ENCODE data around the gene HYDIN. TPM values are rescaled to one million over a fixed set of nuclear protein-coding genes. Genes with fewer than 3 reads are reported as not detected.

Gene HYDIN
- total and polyA plus RNA-seq, 4 donors, result 0.14 to 3.0 (median 0.60) TPM

DNA sequence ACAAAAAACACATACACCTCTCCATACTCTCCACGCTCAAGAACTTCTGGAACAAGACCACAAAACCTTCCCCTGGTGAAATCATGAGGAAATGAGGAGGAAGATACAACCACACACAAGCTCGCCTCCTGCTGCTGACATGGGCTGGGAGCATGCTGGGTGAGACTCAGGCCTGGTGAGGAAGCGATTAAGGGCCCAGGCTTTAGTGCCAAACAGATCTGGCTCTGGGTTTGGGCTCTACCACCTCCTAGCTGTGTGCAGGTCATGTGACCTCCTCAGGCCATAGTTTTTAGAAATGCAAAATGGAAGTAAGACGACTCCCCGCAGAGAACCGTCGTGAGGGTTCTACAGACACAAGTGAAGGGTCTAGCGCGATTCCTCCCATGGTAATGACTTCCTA lies 470.9 kb downstream of the HYDIN start (continued):
- TF ChIP-seq, protein P1, sequence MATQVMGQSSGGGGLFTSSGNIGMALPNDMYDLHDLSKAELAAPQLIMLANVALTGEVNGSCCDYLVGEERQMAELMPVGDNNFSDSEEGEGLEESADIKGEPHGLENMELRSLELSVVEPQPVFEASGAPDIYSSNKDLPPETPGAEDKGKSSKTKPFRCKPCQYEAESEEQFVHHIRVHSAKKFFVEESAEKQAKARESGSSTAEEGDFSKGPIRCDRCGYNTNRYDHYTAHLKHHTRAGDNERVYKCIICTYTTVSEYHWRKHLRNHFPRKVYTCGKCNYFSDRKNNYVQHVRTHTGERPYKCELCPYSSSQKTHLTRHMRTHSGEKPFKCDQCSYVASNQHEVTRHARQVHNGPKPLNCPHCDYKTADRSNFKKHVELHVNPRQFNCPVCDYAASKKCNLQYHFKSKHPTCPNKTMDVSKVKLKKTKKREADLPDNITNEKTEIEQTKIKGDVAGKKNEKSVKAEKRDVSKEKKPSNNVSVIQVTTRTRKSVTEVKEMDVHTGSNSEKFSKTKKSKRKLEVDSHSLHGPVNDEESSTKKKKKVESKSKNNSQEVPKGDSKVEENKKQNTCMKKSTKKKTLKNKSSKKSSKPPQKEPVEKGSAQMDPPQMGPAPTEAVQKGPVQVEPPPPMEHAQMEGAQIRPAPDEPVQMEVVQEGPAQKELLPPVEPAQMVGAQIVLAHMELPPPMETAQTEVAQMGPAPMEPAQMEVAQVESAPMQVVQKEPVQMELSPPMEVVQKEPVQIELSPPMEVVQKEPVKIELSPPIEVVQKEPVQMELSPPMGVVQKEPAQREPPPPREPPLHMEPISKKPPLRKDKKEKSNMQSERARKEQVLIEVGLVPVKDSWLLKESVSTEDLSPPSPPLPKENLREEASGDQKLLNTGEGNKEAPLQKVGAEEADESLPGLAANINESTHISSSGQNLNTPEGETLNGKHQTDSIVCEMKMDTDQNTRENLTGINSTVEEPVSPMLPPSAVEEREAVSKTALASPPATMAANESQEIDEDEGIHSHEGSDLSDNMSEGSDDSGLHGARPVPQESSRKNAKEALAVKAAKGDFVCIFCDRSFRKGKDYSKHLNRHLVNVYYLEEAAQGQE (IDR thresholded peaks at IDR 0.05), result no peak

GRCh38 chr16:70758786-70759185 lies 471.7 kb downstream of the HYDIN start:
- H3K27ac ChIP-seq (ENCODE audit: low read depth in 1 of 2, low read length in 2 of 2), result no peak overlapping the region
- H3K27me3 ChIP-seq (ENCODE audit: control insufficient read depth in 4 of 4, insufficient read depth in 4 of 4, low read length in 3 of 4), result no peaks in the 10 kb centered on the region
- DNase-seq (ENCODE audit: low spot score), result no peak
- peaks cover 2 to 15% (median 5%) of the 10 kb centered on the region in 4 donors for H3K36me3 ChIP-seq (ENCODE audit: control insufficient read depth in 4 of 4, insufficient read depth in 3 of 4, low read depth in 1 of 4, low read length in 3 of 4)
- H3K9me3 ChIP-seq (ENCODE audit: control insufficient read depth in 4 of 4, low read length in 3 of 4), result no peaks in the 10 kb centered on the region
- H3K4me1 ChIP-seq (ENCODE audit: control insufficient read depth in 4 of 4, insufficient read depth in 4 of 4, low read length in 3 of 4), result peaks cover 0 to 14% (median 10%) of the 10 kb centered on the region in 4 donors
- no peak overlapping the region for H3K9ac ChIP-seq (ENCODE audit: low read depth in 1 of 2, low read length in 2 of 2)
- H3K4me3 ChIP-seq (ENCODE audit: low read depth in 1 of 3, low read length in 3 of 3), result no peak overlapping the region
- 84% methylated on average over 10 of the region's 10 CpGs for WGBS
- TF ChIP-seq FOXA2 (IDR thresholded peaks at IDR 0.05) (no peak), TAF1 (conservative IDR thresholded peaks at IDR 0.05) (no peak), RAD21 (IDR thresholded peaks at IDR 0.05) (no peak), JUND (IDR thresholded peaks at IDR 0.05) (no peak), GABPA (IDR thresholded peaks at IDR 0.05 in 1 of 2, conservative IDR thresholded peaks at IDR 0.05 in 1 of 2) (no peak), HNF4A (conservative IDR thresholded peaks at IDR 0.05) (no peak), HNF4G (IDR thresholded peaks at IDR 0.05) (no peak), EGR1 (IDR thresholded peaks at IDR 0.05; ENCODE audit: low read depth in 2 of 2) (no peak), RXRA (IDR thresholded peaks at IDR 0.05) (no peak), FOXA1 (IDR thresholded peaks at IDR 0.05) (no peak)
- TF ChIP-seq, protein P2, sequence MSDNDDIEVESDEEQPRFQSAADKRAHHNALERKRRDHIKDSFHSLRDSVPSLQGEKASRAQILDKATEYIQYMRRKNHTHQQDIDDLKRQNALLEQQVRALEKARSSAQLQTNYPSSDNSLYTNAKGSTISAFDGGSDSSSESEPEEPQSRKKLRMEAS (IDR thresholded peaks at IDR 0.05), result no peak

Small RNA genes lying within 50 kb of the gene (small RNA-seq; reads per million reads assigned to genes)
- not detected for gene RNU6ATAC25P

Other genes with a start within 250 kb of the HYDIN start
- 10 to 100 TPM; 19.6 to 28.0 TPM for gene CMTR2, start 58.7 kb upstream of the HYDIN start, total RNA-seq
- gene CMTR2, start 58.7 kb upstream of the HYDIN start, polyA plus RNA-seq, result 10 to 100 TPM in 1 of 2 donors, 1 to 10 TPM in 1; 6.8 to 10.4 TPM
- not detected for gene CALB2, start 128.0 kb upstream of the HYDIN start, total RNA-seq
- gene CALB2, start 128.0 kb upstream of the HYDIN start, polyA plus RNA-seq, result not detected
- gene TLE7, start 211.3 kb upstream of the HYDIN start, total RNA-seq, result not detected
- gene TLE7, start 211.3 kb upstream of the HYDIN start, polyA plus RNA-seq, result not detected
- gene ZNF23, start 231.5 kb upstream of the HYDIN start, total RNA-seq, result 1 to 10 TPM; 4.0 to 6.1 TPM
- 1 to 10 TPM; 1.5 to 2.3 TPM for gene ZNF23, start 231.5 kb upstream of the HYDIN start, polyA plus RNA-seq

All from liver (tissue), 10 donors.